HUES6 (cell line): Measurements from ENCODE around the gene ZNF385C.
A peak's percentile ranks its signal among the peaks of the same experiment; 100 is the strongest.

ENCODE experiments used
- H3K27ac ChIP-seq: 2 replicates; pipeline ENCODE4 v1.7.0; 2013; ENCODE audit warnings: low read depth, mild to moderate bottlenecking, low read length, inconsistent platforms
- H3K27me3 ChIP-seq: 2 replicates; pipeline ENCODE4 v1.6.1; 2013; ENCODE audit warnings: low read length; ENCODE audit not compliant: control insufficient read depth, insufficient read depth
- H3K36me3 ChIP-seq: 2 replicates; pipeline ENCODE4 v1.6.1; 2013; ENCODE audit warnings: low read length; ENCODE audit not compliant: control insufficient read depth, insufficient read depth
- H3K4me1 ChIP-seq: 2 replicates; pipeline ENCODE4 v1.6.1; 2013; ENCODE audit warnings: low read length; ENCODE audit not compliant: control insufficient read depth, insufficient read depth
- H3K4me3 ChIP-seq: 2 replicates; pipeline ENCODE4 v1.5.1; 2013; ENCODE audit warnings: low read depth, low read length
- H3K9ac ChIP-seq: one replicate; pipeline ENCODE4 v1.6.1; 2013; ENCODE audit warnings: mild to moderate bottlenecking, low read length
- H3K9me3 ChIP-seq: 2 replicates; pipeline ENCODE4 v1.6.1; 2013; ENCODE audit warnings: low read depth, low read length; ENCODE audit not compliant: control insufficient read depth, insufficient read depth

ZNF385C gene

DNA sequence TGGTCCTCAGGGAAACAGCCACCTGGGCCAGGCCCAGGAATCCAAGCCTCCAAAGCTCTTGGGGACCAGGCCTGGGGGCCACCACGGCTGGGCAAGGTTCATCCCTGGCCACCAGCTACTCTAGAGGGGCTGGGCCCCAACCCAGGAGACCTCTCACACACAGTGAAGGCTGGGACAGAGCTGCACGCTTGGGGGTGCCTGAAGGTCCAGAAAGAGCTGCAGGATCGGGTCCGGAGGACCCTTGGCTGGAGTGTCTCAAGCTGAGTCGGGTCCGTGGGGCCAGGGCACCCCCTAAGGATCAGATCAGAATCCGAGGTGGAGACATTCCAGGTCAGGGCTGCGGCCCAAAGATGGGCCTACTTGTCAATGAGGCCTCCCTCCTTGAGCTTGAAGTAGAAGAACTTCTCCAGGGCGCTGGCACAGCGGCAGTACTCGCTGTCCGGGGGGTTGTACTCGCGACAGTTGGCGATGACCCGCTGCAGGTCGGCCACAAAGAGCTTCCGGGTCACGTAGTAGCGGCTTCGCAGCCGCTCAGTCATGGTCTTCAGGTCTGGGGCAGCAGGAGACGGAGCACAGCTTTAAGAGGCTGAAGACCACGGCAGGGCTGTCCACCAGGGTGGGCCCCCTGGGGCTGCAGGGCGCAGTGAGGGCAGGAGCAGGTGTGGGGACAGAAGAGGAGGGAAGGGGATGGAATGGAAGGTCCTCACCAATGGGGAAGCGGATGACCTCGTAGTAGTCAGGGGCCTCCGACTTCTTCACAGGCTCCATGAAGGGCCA lies 15.2 kb upstream of the ZNF385C start:
- Histone ChIP-seq H3K9me3 (no peaks in the 10 kb centered on the region), H3K27me3 (no peaks in the 10 kb centered on the region), H3K27ac (no peak overlapping the region), H3K4me3 (no peak overlapping the region), H3K36me3 (peaks cover 43% of the 10 kb centered on the region), H3K9ac (no peak overlapping the region), H3K4me1 (peaks cover 8% of the 10 kb centered on the region)

- no peaks in the 10 kb centered on the region for H3K27me3 ChIP-seq
- no peak within 1 kb of the TSS for H3K27ac ChIP-seq
- no peaks in the 10 kb centered on the region for H3K9me3 ChIP-seq
- no peak within 1 kb of the TSS for H3K9ac ChIP-seq
- H3K4me1 ChIP-seq, result peaks cover 15% of the 10 kb centered on the region
- H3K36me3 ChIP-seq, result peaks cover 37% of the 10 kb centered on the region
- H3K4me3 ChIP-seq, result no peak within 1 kb of the TSS
Measured at GRCh38 chr17:42112552-42113176, 14.4 kb upstream of the ZNF385C start, which contains the start of gene DHX58. Gene DHX58, minus strand, starts transcription at chr17:42112714. Its CDS starts 822 bp downstream, at chr17:42111892.

GRCh38 chr17:42111871-42112551 lies 13.7 kb upstream of the ZNF385C start:
- H3K4me3 ChIP-seq, result no peak overlapping the region
- H3K27ac ChIP-seq, result no peak overlapping the region
- peaks cover 15% of the 10 kb centered on the region for H3K4me1 ChIP-seq
- H3K27me3 ChIP-seq, result no peaks in the 10 kb centered on the region
- peaks cover 31% of the 10 kb centered on the region for H3K36me3 ChIP-seq
- no peak overlapping the region for H3K9ac ChIP-seq
- H3K9me3 ChIP-seq, result no peaks in the 10 kb centered on the region

- H3K27ac ChIP-seq, result no peak overlapping the region
- peaks cover 27% of the 10 kb centered on the region for H3K36me3 ChIP-seq
- H3K9me3 ChIP-seq, result no peaks in the 10 kb centered on the region
- peaks cover 15% of the 10 kb centered on the region for H3K4me1 ChIP-seq
- peaks cover 4% of the 10 kb centered on the region; the same call in 1 of the 2 replicates for H3K27me3 ChIP-seq
- no peak overlapping the region for H3K9ac ChIP-seq
- H3K4me3 ChIP-seq, result no peak overlapping the region
Measured at GRCh38 chr17:42111265-42111636, 13.0 kb upstream of the ZNF385C start.

DNA sequence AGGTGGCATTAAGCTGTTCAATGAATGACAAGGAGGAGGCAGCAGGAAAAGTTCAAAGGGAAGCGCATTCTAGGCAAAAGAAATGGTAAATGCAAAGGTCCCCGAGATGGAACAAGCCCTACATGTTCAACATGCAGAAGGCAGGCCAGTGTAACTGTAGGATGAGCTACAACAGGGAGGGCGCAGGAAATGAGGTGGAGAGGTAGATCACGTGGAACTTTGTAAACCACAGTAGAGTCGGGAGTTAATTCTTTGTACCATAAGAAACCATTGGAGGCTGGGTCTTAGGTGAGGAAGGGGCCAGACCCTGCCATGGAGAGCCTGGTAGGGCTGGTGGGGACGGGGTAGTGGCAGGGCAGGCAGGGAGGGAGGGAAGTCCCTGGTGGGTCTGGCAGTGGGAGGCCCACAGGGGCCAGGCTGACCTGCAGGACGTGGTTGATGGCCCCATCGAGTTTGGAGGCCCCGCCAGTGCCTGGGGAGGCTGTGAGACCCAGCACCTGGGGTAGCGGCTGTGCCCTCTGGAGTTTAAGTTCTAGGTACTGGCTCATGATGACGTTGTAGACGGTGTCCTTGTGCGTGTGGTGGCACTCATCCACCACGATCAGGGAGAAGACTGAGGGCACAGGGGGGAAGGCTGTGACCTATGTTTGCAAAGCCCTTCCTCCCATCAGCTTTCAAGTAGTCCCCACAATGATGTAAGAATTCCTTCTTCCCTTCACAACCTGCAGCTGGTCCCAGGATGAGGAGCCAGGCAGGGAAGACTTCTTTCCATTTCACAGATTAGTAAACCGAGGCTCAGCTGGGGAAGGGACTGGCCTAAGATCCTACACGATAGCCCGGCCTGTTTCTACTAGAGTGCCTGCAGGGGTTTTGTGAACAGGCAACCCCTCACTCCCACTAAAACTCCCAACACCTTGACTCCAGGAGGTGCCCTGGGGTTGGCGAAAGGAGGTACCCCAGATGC lies 12.3 kb upstream of the ZNF385C start:
- H3K27me3 ChIP-seq, result peaks cover 4% of the 10 kb centered on the region; the same call in 1 of the 2 replicates
- H3K9ac ChIP-seq, result no peak overlapping the region
- H3K27ac ChIP-seq, result no peak overlapping the region
- peaks cover 20% of the 10 kb centered on the region for H3K36me3 ChIP-seq
- H3K4me1 ChIP-seq, result peaks cover 15% of the 10 kb centered on the region
- H3K9me3 ChIP-seq, result no peaks in the 10 kb centered on the region
- H3K4me3 ChIP-seq, result no peak overlapping the region

GRCh38 chr17:42109086-42109485 lies 10.8 kb upstream of the ZNF385C start:
- H3K9ac ChIP-seq, result no peak overlapping the region
- H3K9me3 ChIP-seq, result no peaks in the 10 kb centered on the region
- peaks cover 15% of the 10 kb centered on the region for H3K4me1 ChIP-seq
- H3K4me3 ChIP-seq, result no peak overlapping the region
- H3K36me3 ChIP-seq, result peaks cover 8% of the 10 kb centered on the region; the same call in 1 of the 2 replicates
- H3K27ac ChIP-seq, result no peak overlapping the region
- H3K27me3 ChIP-seq, result peaks cover 4% of the 10 kb centered on the region; the same call in 1 of the 2 replicates

DNA sequence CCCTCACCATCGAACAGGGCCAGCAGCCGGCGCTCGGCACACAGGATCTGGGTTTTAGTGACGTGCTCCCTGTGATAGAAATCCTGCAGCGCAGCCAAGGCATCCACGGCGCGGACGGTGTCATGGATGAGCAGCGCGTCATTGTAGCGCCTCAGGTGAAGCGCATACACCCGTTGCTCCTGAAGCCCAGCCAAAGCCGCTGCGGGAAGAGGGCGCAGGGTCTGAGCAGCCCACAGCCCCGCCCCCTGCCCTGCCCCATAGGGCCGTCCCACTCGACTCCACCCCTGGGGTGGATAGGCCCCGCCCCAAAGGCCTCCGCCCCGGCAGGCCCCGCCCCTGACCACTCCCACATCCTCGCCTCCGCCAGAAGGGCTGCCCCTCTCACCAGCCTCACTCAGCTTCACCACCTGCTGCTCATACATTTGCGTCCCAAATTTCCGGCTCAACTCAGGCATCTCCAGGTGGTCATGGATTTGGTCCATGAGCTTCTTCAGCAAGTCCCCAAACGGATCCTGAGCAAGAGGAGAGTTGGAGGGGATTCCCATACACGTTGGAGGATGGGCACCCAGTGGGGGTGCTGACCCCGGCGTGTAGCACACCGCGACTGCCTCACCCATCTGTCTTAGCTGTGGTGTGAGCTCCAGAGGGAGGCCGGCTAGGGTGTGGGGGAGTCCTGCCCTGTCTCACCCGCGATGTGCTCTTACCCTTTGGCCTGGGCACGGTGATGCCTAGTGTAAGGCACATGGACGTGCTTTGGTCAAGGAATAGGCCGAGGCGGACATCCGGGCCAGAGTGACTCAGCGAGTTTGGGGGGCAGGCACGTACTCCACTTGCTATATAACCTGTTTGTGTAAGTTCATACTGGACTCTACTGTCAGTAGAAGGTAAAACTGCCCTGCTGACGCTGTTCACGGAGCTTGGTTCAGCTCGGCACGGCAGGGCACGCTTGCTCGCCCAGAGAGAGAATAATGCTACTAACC lies 9.6 kb upstream of the ZNF385C start:
- H3K27me3 ChIP-seq, result peaks cover 4% of the 10 kb centered on the region; the same call in 1 of the 2 replicates
- no peak overlapping the region for H3K27ac ChIP-seq
- peaks cover 15% of the 10 kb centered on the region for H3K4me1 ChIP-seq
- peak overlapping the region; percentile 40 for H3K9ac ChIP-seq
- H3K4me3 ChIP-seq, result peak overlapping the region; percentile 54
- H3K9me3 ChIP-seq, result no peaks in the 10 kb centered on the region
- H3K36me3 ChIP-seq, result no peaks in the 10 kb centered on the region

DNA sequence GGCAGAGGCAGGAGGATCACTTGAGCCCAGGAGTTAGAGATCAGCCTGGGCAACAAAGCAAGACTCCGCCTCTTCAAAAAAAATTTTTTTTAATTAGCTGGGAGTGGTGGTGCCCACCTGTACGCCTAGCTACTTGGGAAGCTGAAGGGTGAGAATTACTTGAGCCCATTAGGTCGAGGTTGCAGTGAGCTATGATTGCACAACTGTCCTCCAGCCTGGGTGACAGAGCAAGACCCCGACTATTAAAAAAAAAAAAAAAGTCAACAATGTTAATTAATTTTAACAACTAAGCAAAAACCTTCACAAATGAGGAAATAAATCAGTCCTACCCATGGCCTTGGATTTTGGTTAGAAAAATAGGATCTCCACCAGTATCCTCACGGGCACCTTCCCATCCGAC lies 8.9 kb upstream of the ZNF385C start:
- peaks cover 4% of the 10 kb centered on the region; the same call in 1 of the 2 replicates for H3K27me3 ChIP-seq
- H3K4me1 ChIP-seq, result peaks cover 11% of the 10 kb centered on the region
- no peaks in the 10 kb centered on the region for H3K36me3 ChIP-seq
- no peak overlapping the region for H3K27ac ChIP-seq
- no peak overlapping the region for H3K9ac ChIP-seq
- H3K9me3 ChIP-seq, result no peaks in the 10 kb centered on the region
- H3K4me3 ChIP-seq, result peak overlapping the region; percentile 54

DNA sequence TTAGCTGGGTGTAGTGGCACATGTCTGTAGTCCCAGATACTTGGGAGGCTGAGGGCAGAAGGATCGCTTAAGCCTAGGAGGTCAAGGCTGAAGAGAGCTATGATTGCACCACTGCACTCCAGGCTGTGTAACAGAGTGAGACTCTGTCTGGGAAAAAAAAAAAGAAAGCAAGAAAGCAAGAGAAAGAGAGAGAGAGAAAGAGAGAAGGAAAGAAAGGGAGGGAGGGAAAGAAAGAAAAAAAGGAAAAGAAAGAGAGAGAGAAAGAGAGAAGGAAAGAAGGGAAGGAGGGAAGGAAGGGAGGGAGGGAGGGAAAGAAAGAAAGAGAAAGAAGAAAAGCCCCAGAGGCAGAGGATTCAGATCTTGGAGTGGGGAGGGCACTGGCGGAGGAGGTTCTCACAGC lies 7.7 kb upstream of the ZNF385C start:
- H3K36me3 ChIP-seq, result no peaks in the 10 kb centered on the region
- H3K27me3 ChIP-seq, result peaks cover 4% of the 10 kb centered on the region; the same call in 1 of the 2 replicates
- H3K4me3 ChIP-seq, result no peak overlapping the region
- no peak overlapping the region for H3K9ac ChIP-seq
- H3K27ac ChIP-seq, result no peak overlapping the region
- H3K4me1 ChIP-seq, result peaks cover 11% of the 10 kb centered on the region
- no peaks in the 10 kb centered on the region for H3K9me3 ChIP-seq
